ENCODE results near the gene MTFR1L. TPM values are rescaled to one million over a fixed set of nuclear protein-coding genes. Genes with fewer than 3 reads are reported as not detected.

The MTFR1L gene
- total and polyA plus RNA-seq, 9 of the 15 experiments (the other 6 are each of a cell fraction or from before 2014, with no cell fraction given): 41.4 to 98.5 (median 53.7) TPM

DNA sequence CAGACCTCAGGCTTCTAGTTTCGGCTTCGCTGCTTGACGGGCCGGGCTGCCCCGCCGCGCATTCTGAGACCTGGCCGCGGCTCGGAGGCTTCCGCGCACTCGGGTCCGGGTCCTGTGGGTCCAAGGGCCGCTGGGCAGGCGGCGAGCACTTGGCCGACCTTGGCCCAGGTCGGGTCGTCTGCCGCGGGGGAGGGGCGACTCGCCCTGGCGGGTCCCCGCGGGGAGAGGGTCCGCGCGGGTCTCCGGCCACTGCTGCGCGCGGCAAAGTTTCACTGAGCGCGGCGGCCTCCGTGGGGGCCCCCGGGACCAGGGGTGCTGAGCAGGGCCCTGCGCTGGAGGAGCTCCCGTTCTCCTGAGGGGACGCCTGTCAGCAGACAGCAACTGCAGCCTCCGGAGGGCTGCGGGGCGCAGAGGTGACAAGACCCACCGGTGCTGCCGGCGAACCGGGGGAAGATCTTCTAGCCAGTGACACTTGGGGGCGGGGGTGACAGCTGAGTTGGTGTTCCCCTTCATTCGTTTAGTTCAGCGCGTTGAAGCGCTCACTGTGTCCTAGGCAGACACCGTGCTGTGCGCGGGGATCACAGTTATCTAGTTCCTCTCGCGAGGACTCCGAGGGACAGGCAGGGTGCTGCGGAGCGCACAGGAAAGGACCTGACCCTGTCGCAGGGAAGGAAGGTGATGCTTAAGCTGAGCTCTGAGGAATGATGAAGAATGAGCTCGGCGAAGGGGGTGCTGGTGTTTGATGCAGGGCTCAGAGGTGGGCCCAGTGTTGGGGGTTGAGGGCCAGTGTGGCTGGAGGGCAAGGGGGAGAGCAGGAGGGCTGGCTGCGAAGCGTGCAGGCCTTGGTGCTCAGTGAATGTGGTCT is 725 bp downstream of the MTFR1L start (continued):
- TF ChIP-seq FOXP4 (CRISPR knock-in tag; IDR thresholded peaks at IDR 0.05; ENCODE audit: borderline replicate concordance): no peak; the same call in none of the 2 replicates
- TF ChIP-seq BRF1 (IDR thresholded peaks at IDR 0.05; ENCODE audit: borderline replicate concordance, extremely low read depth, insufficient read length): no peak
- TF ChIP-seq ZNF23 (CRISPR knock-in tag; IDR thresholded peaks at IDR 0.05): no peak
- no peak for TF ChIP-seq TEAD4 (IDR thresholded peaks at IDR 0.05; ENCODE audit: low read length)
- TF ChIP-seq TEAD4 (CRISPR knock-in tag; IDR thresholded peaks at IDR 0.05; ENCODE audit: borderline replicate concordance): no peak
- TF ChIP-seq, protein P1, sequence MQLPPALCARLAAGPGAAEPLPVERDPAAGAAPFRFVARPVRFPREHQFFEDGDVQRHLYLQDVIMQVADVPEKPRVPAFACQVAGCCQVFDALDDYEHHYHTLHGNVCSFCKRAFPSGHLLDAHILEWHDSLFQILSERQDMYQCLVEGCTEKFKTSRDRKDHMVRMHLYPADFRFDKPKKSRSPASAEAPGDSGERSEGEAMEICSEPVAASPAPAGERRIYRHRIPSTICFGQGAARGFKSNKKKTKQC (CRISPR knock-in tag; IDR thresholded peaks at IDR 0.05): peak; percentile 13; the same call in 1 of the 2 replicates
- TF ChIP-seq ZC3H4 (CRISPR knock-in tag; IDR thresholded peaks at IDR 0.05; ENCODE audit: borderline replicate concordance): peak; percentile 28; the same call in 1 of the 2 replicates
- TF ChIP-seq CREB1 (IDR thresholded peaks at IDR 0.05): no peak; the same call in 1 of the 2 replicates
- no peak; the same call in 1 of the 2 replicates for TF ChIP-seq CREB1 (CRISPR knock-in tag; IDR thresholded peaks at IDR 0.05)
- TF ChIP-seq, protein P2, sequence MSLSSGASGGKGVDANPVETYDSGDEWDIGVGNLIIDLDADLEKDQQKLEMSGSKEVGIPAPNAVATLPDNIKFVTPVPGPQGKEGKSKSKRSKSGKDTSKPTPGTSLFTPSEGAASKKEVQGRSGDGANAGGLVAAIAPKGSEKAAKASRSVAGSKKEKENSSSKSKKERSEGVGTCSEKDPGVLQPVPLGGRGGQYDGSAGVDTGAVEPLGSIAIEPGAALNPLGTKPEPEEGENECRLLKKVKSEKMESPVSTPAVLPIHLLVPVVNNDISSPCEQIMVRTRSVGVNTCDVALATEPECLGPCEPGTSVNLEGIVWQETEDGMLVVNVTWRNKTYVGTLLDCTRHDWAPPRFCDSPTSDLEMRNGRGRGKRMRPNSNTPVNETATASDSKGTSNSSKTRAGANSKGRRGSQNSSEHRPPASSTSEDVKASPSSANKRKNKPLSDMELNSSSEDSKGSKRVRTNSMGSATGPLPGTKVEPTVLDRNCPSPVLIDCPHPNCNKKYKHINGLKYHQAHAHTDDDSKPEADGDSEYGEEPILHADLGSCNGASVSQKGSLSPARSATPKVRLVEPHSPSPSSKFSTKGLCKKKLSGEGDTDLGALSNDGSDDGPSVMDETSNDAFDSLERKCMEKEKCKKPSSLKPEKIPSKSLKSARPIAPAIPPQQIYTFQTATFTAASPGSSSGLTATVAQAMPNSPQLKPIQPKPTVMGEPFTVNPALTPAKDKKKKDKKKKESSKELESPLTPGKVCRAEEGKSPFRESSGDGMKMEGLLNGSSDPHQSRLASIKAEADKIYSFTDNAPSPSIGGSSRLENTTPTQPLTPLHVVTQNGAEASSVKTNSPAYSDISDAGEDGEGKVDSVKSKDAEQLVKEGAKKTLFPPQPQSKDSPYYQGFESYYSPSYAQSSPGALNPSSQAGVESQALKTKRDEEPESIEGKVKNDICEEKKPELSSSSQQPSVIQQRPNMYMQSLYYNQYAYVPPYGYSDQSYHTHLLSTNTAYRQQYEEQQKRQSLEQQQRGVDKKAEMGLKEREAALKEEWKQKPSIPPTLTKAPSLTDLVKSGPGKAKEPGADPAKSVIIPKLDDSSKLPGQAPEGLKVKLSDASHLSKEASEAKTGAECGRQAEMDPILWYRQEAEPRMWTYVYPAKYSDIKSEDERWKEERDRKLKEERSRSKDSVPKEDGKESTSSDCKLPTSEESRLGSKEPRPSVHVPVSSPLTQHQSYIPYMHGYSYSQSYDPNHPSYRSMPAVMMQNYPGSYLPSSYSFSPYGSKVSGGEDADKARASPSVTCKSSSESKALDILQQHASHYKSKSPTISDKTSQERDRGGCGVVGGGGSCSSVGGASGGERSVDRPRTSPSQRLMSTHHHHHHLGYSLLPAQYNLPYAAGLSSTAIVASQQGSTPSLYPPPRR (CRISPR knock-in tag; IDR thresholded peaks at IDR 0.05; ENCODE audit: borderline replicate concordance): no peak
- TF ChIP-seq NR4A1 (CRISPR knock-in tag; IDR thresholded peaks at IDR 0.05): no peak
- TF ChIP-seq NR4A1 (tag; IDR thresholded peaks at IDR 0.05): no peak
- TF ChIP-seq BACH1 (tag; IDR thresholded peaks at IDR 0.05): no peak
- no peak for TF ChIP-seq ZNF212 (CRISPR knock-in tag; IDR thresholded peaks at IDR 0.05)
- no peak for TF ChIP-seq E4F1 (CRISPR knock-in tag; IDR thresholded peaks at IDR 0.05; ENCODE audit: borderline replicate concordance)
